HepG2 (cell line): Measurements from ENCODE around the gene AKT2. TPM values are rescaled to one million over a fixed set of nuclear protein-coding genes. Genes with fewer than 3 reads are reported as not detected.

ENCODE experiments used
- ATAC-seq: fragments of 200-7000 bp; cut with Tn5 transposase; 3 replicates; pipeline ENCODE4 v1.9.1; 2020; ENCODE audit warnings: mild to moderate bottlenecking, moderate library complexity
- BruUV-seq: library from RNA; stranded (reverse); fragments of 400-500 nt; replicated peaks from 2 replicates; lab custom pipeline; 2021; lab: Mats Ljungman, UMichigan
- CTCF ChIA-PET: fragments of 300-600 bp; formaldehyde crosslinking; extraction: SDS; loops from one replicate; lab custom pipeline; 2021; ENCODE audit warnings: low total read pairs, inconsistent platforms, low intra/inter-chr PET ratio; lab: Yijun Ruan, JAX
- POLR2A ChIA-PET: fragments of 350-600 bp; sonication (Branson Sonifier 250); formaldehyde crosslinking; loops from one replicate; lab custom pipeline; 2020; ENCODE audit warnings: antibody characterized with exemption, inconsistent platforms; lab: Yijun Ruan, JAX
- DNase-seq: peaks from one replicate; pipeline ENCODE4 v3.0.0-alpha.2; 2015; ENCODE audit warnings: low spot score
- FAIRE-seq: peaks from 3 replicates; lab custom pipeline; 2011; peaks lifted over from hg19 to GRCh38; lab: Jason Lieb, UNC
- H2AFZ ChIP-seq: one replicate; pipeline ENCODE4 v1.6.1; 2011; ENCODE audit warnings: low read length, inconsistent platforms
- H3K27ac ChIP-seq: fragments of 300-600 bp; 3 replicates; pipeline ENCODE4 v1.8.0; 2011; ENCODE audit warnings: mixed run types, mild to moderate bottlenecking, mixed read lengths, low read length, inconsistent platforms; ENCODE audit not compliant: insufficient read depth; ENCODE audit errors: extremely low read length
- H3K27me3 ChIP-seq, 2 experiments: fragments of 200-600 bp in 1 of 2; 2 replicates in 1 of 2; 3 replicates in 1 of 2; pipeline versions ENCODE4 v1.6.0 to v1.8.0; 2011; ENCODE audit warnings: low read length in 2 of 2, mild to moderate bottlenecking in 2 of 2, moderate library complexity in 2 of 2, inconsistent platforms in 1 of 2; ENCODE audit not compliant: insufficient read depth in 2 of 2, control insufficient read depth in 1 of 2
- H3K36me3 ChIP-seq, 2 experiments: fragments of 200-600 bp in 1 of 2; replicated peaks in 1 of 2; 2 replicates in 1 of 2; 3 replicates in 1 of 2; pipeline versions ENCODE4 v1.5.1 to v1.8.0; 2011; ENCODE audit warnings: low read length in 2 of 2, inconsistent platforms in 1 of 2; ENCODE audit not compliant: insufficient read depth in 2 of 2, control insufficient read depth in 1 of 2
- H3K4me1 ChIP-seq: 2 replicates; pipeline ENCODE4 v1.5.1; 2012; ENCODE audit warnings: low read length, inconsistent platforms; ENCODE audit not compliant: insufficient read depth
- H3K4me2 ChIP-seq: 2 replicates; pipeline ENCODE4 v1.6.0; 2011; ENCODE audit warnings: low read depth, low read length, inconsistent platforms
- H3K4me3 ChIP-seq, 3 experiments: fragments of 200-600 bp in 1 of 3; sonication (generic), shearing (Covaris generic) in 1 of 3; replicated peaks in 1 of 3; 2 replicates each; pipeline ENCODE4 v1.5.1; 2011 to 2016; ENCODE audit warnings: low read length in 3 of 3, inconsistent platforms in 2 of 3, low read depth in 2 of 3, mild to moderate bottlenecking in 2 of 3, control low read depth in 1 of 3, mixed read lengths in 1 of 3; ENCODE audit not compliant: insufficient read depth in 1 of 3
- H3K79me2 ChIP-seq: one replicate; pipeline ENCODE4 v1.6.1; 2011; ENCODE audit warnings: low read length, inconsistent platforms; ENCODE audit not compliant: insufficient read depth
- H3K9ac ChIP-seq: 2 replicates; pipeline ENCODE4 v1.6.0; 2011; ENCODE audit warnings: mild to moderate bottlenecking, low read depth, low read length, inconsistent platforms; ENCODE audit not compliant: insufficient read depth
- H3K9me3 ChIP-seq: 2 replicates; pipeline ENCODE4 v1.5.1; 2012; ENCODE audit warnings: mild to moderate bottlenecking, low read length
- H4K20me1 ChIP-seq: 2 replicates; pipeline ENCODE4 v1.6.0; 2011; ENCODE audit warnings: inconsistent platforms, mild to moderate bottlenecking, low read length, moderate library complexity; ENCODE audit not compliant: insufficient read depth
- AHDC1 ChIP-seq: sonication (generic); formaldehyde crosslinking; IDR thresholded peaks from 2 replicates; pipeline ENCODE4 v1.5.1; 2020; ENCODE audit warnings: mild to moderate bottlenecking, missing genetic modification reagents, borderline replicate concordance
- HOXA5 ChIP-seq: sonication (generic); formaldehyde crosslinking; IDR thresholded peaks from 2 replicates; pipeline ENCODE4 v1.4.0; 2020; ENCODE audit warnings: missing genetic modification reagents
- ZNF205 ChIP-seq: IDR thresholded peaks from 2 replicates; pipeline ENCODE4 v1.6.1; 2018; ENCODE audit warnings: missing biosample characterization, missing genetic modification reagents
- WGBS: methylation state at CpG from one replicate; pipeline ENCODE4 v1.1.6; 2017; ENCODE audit warnings: low lambda C conversion rate; 5-methylcytosine and 5-hydroxymethylcytosine counted together
- in situ Hi-C: cut with HindIII; loops from 2 replicates; pipeline ENCODE4 v1.10.0; 2017; ENCODE audit warnings: low pct_unique_long_range_greater_than_20kb; ENCODE audit not compliant: extremely low pct_ligation_motif_present
- intact Hi-C: fragments of 100-400 bp; cut with micrococcal nuclease; formaldehyde crosslinking; loops from one replicate; pipeline ENCODE4 v1.10.0; 2022; ENCODE audit not compliant: unreplicated experiment
- polyA plus RNA-seq, 8 experiments: library from polyadenylated mRNA; depleted of rRNA in 3 of 8; stranded (reverse) in 7 of 8; unstranded in 1 of 8; fragments of >200 nt; fragmentation: Illumina TruSeq in 4 of 8; extraction: Trizol in 4 of 8; gene quantifications; 2 replicates each; pipeline versions ENCODE4 v1.2.1 to v1.2.3, GENCODE V29; 2011 to 2016; ENCODE audit warnings: low read depth in 4 of 8, missing spikeins in 1 of 8, mixed read lengths in 1 of 8; ENCODE audit not compliant: insufficient read depth in 1 of 8
- total RNA-seq, 5 experiments: library from RNA; depleted of rRNA; stranded (reverse); fragments of >200 nt; fragmentation: Illumina TruSeq; extraction: Trizol; gene quantifications; 2 replicates each; pipeline ENCODE4 v1.2.3, GENCODE V29; 2016; ENCODE audit warnings: low read depth in 1 of 5

The AKT2 gene
- total and polyA plus RNA-seq, 2 of the 13 experiments (the other 11 are each of a cell fraction or from before 2014, with no cell fraction given): 82.1 to 173 TPM

GRCh38 chr19:40262422-40262821, 22.7 kb downstream of the AKT2 start:
- Histone ChIP-seq H3K36me3 (peaks cover 11 to 31% of the 10 kb centered on the region in 2 experiments; a peak in 4 of 5 replicates), H3K27me3 (no peaks in the 10 kb centered on the region), H3K4me2 (no peak overlapping the region), H4K20me1 (peaks cover 9% of the 10 kb centered on the region), H3K27ac (no peak overlapping the region), H2AFZ (no peak overlapping the region), H3K9me3 (no peaks in the 10 kb centered on the region), H3K9ac (no peak overlapping the region), H3K4me1 (no peaks in the 10 kb centered on the region), H3K79me2 (peaks cover 45% of the 10 kb centered on the region), H3K4me3 (no peak overlapping the region)
- CTCF ChIA-PET: no interaction called here
- POLR2A ChIA-PET: no interaction called here
- no peak for TF ChIP-seq HOXA5 (CRISPR knock-in tag)
- no peak for TF ChIP-seq AHDC1 (CRISPR knock-in tag)
- TF ChIP-seq ZNF205: no peak
- ATAC-seq (no peak), FAIRE-seq (no peak), DNase-seq (no peak)
- intact Hi-C loops (no loop called here), in situ Hi-C loops (no loop called here)
- BruUV-seq: no TSS peak
- 100% methylated on average over 1 of the region's 3 CpGs for WGBS
